HepG2 (cell line): Measurements from ENCODE around the gene ACOT8. TPM values are rescaled to one million over a fixed set of nuclear protein-coding genes. Genes with fewer than 3 reads are reported as not detected.

Experiments
- BCLAF1 ChIP-seq: fragments of 450-650 bp; IDR thresholded peaks from 2 replicates; pipeline ENCODE4 v1.6.1; 2017; ENCODE audit warnings: mild to moderate bottlenecking
- CBFB ChIP-seq: sonication (generic); formaldehyde crosslinking; IDR thresholded peaks from 2 replicates; pipeline ENCODE4 v1.4.0; 2020; ENCODE audit warnings: missing genetic modification reagents
- CBX1 ChIP-seq: IDR thresholded peaks from one replicate; pipeline ENCODE4 v1.6.1; 2016; ENCODE audit warnings: antibody characterized with exemption, low read depth
- CREB1 ChIP-seq, 2 experiments: fragments of 450-650 bp in 1 of 2; IDR thresholded peaks; 2 replicates each; pipeline ENCODE4 v1.6.1; 2016 to 2017; ENCODE audit warnings: control low read depth in 1 of 2, mild to moderate bottlenecking in 1 of 2, missing compliant biosample characterization in 1 of 2, missing genetic modification characterization in 1 of 2
- DNMT3B ChIP-seq: conservative IDR thresholded peaks from 2 replicates; pipeline ENCODE4 v1.6.1; 2016; ENCODE audit warnings: missing biosample characterization, control low read depth
- E2F5 ChIP-seq: sonication (generic); formaldehyde crosslinking; conservative IDR thresholded peaks from 2 replicates; pipeline ENCODE4 v1.4.0; 2020; ENCODE audit warnings: missing genetic modification reagents
- GMEB2 ChIP-seq: IDR thresholded peaks from 2 replicates; pipeline ENCODE4 v1.6.1; 2016; ENCODE audit warnings: missing biosample characterization, missing genetic modification reagents, low read depth
- HCFC1 ChIP-seq: fragments of 150-350 bp; IDR thresholded peaks from 2 replicates; pipeline ENCODE4 v1.6.1; 2014; ENCODE audit warnings: low read depth, low read length
- JUN ChIP-seq: sonication (generic); formaldehyde crosslinking; IDR thresholded peaks from 2 replicates; pipeline ENCODE4 v1.4.0; 2020; ENCODE audit warnings: mild to moderate bottlenecking, missing genetic modification reagents
- MLXIP ChIP-seq: sonication (generic); formaldehyde crosslinking; IDR thresholded peaks from 2 replicates; pipeline ENCODE4 v1.9.0; 2021; ENCODE audit warnings: missing genetic modification reagents, borderline replicate concordance
- PHF21A ChIP-seq: sonication (generic); formaldehyde crosslinking; IDR thresholded peaks from 2 replicates; pipeline ENCODE4 v1.5.0; 2020; ENCODE audit warnings: mild to moderate bottlenecking, missing genetic modification reagents
- SIX4 ChIP-seq: sonication (generic); formaldehyde crosslinking; IDR thresholded peaks from 2 replicates; pipeline ENCODE4 v1.4.0; 2020; ENCODE audit warnings: missing genetic modification reagents
- SRSF1 ChIP-seq: fragments of 200-400 bp; formaldehyde crosslinking; optimal IDR thresholded peaks from 2 replicates; pipeline ENCODE3; 2017; ENCODE audit warnings: mild to moderate bottlenecking, low read depth, low read length, moderate library complexity
- TFE3 ChIP-seq: IDR thresholded peaks from 2 replicates; pipeline ENCODE4 v1.6.1; 2016
- TSC22D2 ChIP-seq: sonication (generic); formaldehyde crosslinking; IDR thresholded peaks from 2 replicates; pipeline ENCODE4 v1.5.1; 2020; ENCODE audit warnings: missing genetic modification reagents, mild to moderate bottlenecking, borderline replicate concordance
- ZNF333 ChIP-seq: sonication (generic); formaldehyde crosslinking; IDR thresholded peaks from 2 replicates; pipeline ENCODE4 v1.4.0; 2020; ENCODE audit warnings: mild to moderate bottlenecking, missing genetic modification reagents, borderline replicate concordance
- ZNF629 ChIP-seq: sonication (generic); formaldehyde crosslinking; conservative IDR thresholded peaks from 2 replicates; pipeline ENCODE4 v1.5.0; 2020; ENCODE audit warnings: missing genetic modification reagents
- ZNF670 ChIP-seq: sonication (generic); formaldehyde crosslinking; IDR thresholded peaks from 2 replicates; pipeline ENCODE4 v1.8.0; 2022; ENCODE audit warnings: mild to moderate bottlenecking, missing genetic modification reagents, borderline replicate concordance
- ZNF709 ChIP-seq: sonication (generic); formaldehyde crosslinking; IDR thresholded peaks from 2 replicates; pipeline ENCODE4 v1.5.0; 2020; ENCODE audit warnings: mild to moderate bottlenecking, missing genetic modification reagents
- polyA plus RNA-seq, 8 experiments: library from polyadenylated mRNA; depleted of rRNA in 3 of 8; stranded (reverse) in 7 of 8; unstranded in 1 of 8; fragments of >200 nt; fragmentation: Illumina TruSeq in 4 of 8; extraction: Trizol in 4 of 8; gene quantifications; 2 replicates each; pipeline versions ENCODE4 v1.2.1 to v1.2.3, GENCODE V29; 2011 to 2016; ENCODE audit warnings: low read depth in 4 of 8, missing spikeins in 1 of 8, mixed read lengths in 1 of 8; ENCODE audit not compliant: insufficient read depth in 1 of 8
- total RNA-seq, 5 experiments: library from RNA; depleted of rRNA; stranded (reverse); fragments of >200 nt; fragmentation: Illumina TruSeq; extraction: Trizol; gene quantifications; 2 replicates each; pipeline ENCODE4 v1.2.3, GENCODE V29; 2016; ENCODE audit warnings: low read depth in 1 of 5

ACOT8 gene
- total and polyA plus RNA-seq, 2 of the 13 experiments (the other 11 are each of a cell fraction or from before 2014, with no cell fraction given) = 31.4 to 45.5 TPM

GRCh38 chr20:45823949-45824835, 33.0 kb downstream of the ACOT8 start (continued):
- no peak for TF ChIP-seq ZNF333 (CRISPR knock-in tag)
- 0 out of 2 replicates have a peak, but pooled peaks have one; percentile 28 for TF ChIP-seq SIX4
- TF ChIP-seq E2F5 (CRISPR knock-in tag) = no peak
- no peak for TF ChIP-seq JUN (CRISPR knock-in tag)
- no peak for TF ChIP-seq DNMT3B (CRISPR knock-in tag)
- 0 out of 2 replicates have a peak, but pooled peaks have one; percentile 17 for TF ChIP-seq TFE3 (CRISPR knock-in tag)
- no peak for TF ChIP-seq PHF21A (CRISPR knock-in tag)
- no peak for TF ChIP-seq TSC22D2
- TF ChIP-seq ZNF670 (CRISPR knock-in tag) = no peak
- TF ChIP-seq CBFB (CRISPR knock-in tag) = 0 out of 2 replicates have a peak, but pooled peaks have one; percentile 43
- TF ChIP-seq CREB1 (IDR thresholded peaks at IDR 0.05) = no peak
- TF ChIP-seq CREB1 (CRISPR knock-in tag; IDR thresholded peaks at IDR 0.05) = no peak
- TF ChIP-seq MLXIP (CRISPR knock-in tag) = no peak
- no peak for TF ChIP-seq BCLAF1
- TF ChIP-seq GMEB2 (CRISPR knock-in tag) = no peak
- TF ChIP-seq SRSF1 = no peak
- no peak for TF ChIP-seq CBX1
- no peak for TF ChIP-seq ZNF709 (CRISPR knock-in tag)
- no peak for TF ChIP-seq HCFC1
- TF ChIP-seq ZNF629 = no peak
